ENCODE measurements around the gene ROBO3. TPM values are rescaled to one million over a fixed set of nuclear protein-coding genes. Genes with fewer than 3 reads are reported as not detected.

Gene ROBO3
- total RNA-seq, 4 donors from 2014 or later, result 10.7 to 19.7 (median 16.7) TPM

GRCh38 chr11:124864892-124865180 lies 396 bp upstream of the ROBO3 start:
- TF ChIP-seq CTCF (IDR thresholded peaks at IDR 0.05; ENCODE audit: low read depth), result no peak

GRCh38 chr11:124865902-124866851 lies 945 bp downstream of the ROBO3 start:
- TF ChIP-seq CTCF (IDR thresholded peaks at IDR 0.05; ENCODE audit: low read depth), result no peak

- no peak for TF ChIP-seq CTCF (IDR thresholded peaks at IDR 0.05; ENCODE audit: low read depth)
These were observed 2.5 kb downstream of the ROBO3 start for GRCh38 chr11:124867700-124868099.

GRCh38 chr11:124868331-124869274 lies 3.4 kb downstream of the ROBO3 start:
- TF ChIP-seq CTCF (IDR thresholded peaks at IDR 0.05; ENCODE audit: low read depth), result no peak

- TF ChIP-seq CTCF (IDR thresholded peaks at IDR 0.05; ENCODE audit: low read depth), result no peak
These were observed 4.1 kb downstream of the ROBO3 start for GRCh38 chr11:124869331-124869730.

GRCh38 chr11:124869856-124870387 lies 4.7 kb downstream of the ROBO3 start:
- TF ChIP-seq CTCF (IDR thresholded peaks at IDR 0.05; ENCODE audit: low read depth), result no peak

GRCh38 chr11:124870430-124870829 lies 5.2 kb downstream of the ROBO3 start:
- no peak for TF ChIP-seq CTCF (IDR thresholded peaks at IDR 0.05; ENCODE audit: low read depth)

All from subcutaneous adipose tissue (tissue), 4 donors.